DOHH2 (cell line): ENCODE measurements around the gene CGN.

Experiments
- H3F3A ChIP-seq: fragments of 200-600 bp; sonication (generic), shearing (Covaris generic); 2 replicates; pipeline ENCODE4 v1.6.0; 2016; ENCODE audit warnings: antibody characterized with exemption, mild to moderate bottlenecking; ENCODE audit not compliant: control insufficient read depth, insufficient read depth
- H3K27ac ChIP-seq: fragments of 200-600 bp; sonication (generic); 2 replicates; pipeline ENCODE4 v1.5.1; 2014; ENCODE audit warnings: low read depth, mild to moderate bottlenecking, low read length, moderate library complexity
- H3K27me3 ChIP-seq: fragments of 200-600 bp; sonication (generic); 2 replicates; pipeline ENCODE4 v1.6.1; 2014; ENCODE audit warnings: mild to moderate bottlenecking, low read length, mixed read lengths; ENCODE audit not compliant: control insufficient read depth
- H3K36me3 ChIP-seq: fragments of 200-600 bp; sonication (generic); 2 replicates; pipeline ENCODE4 v1.6.1; 2014; ENCODE audit warnings: mild to moderate bottlenecking, low read length, moderate library complexity, mixed read lengths; ENCODE audit not compliant: control insufficient read depth
- H3K4me1 ChIP-seq: fragments of 200-600 bp; sonication (generic); 2 replicates; pipeline ENCODE4 v1.6.1; 2014; ENCODE audit warnings: mild to moderate bottlenecking, low read length, mixed read lengths; ENCODE audit not compliant: control insufficient read depth
- H3K4me2 ChIP-seq: fragments of 200-600 bp; sonication (generic); 2 replicates; pipeline ENCODE4 v1.6.0; 2014; ENCODE audit warnings: mild to moderate bottlenecking, low read length, moderate library complexity
- H3K4me3 ChIP-seq: fragments of 200-600 bp; sonication (generic); 2 replicates; pipeline ENCODE4 v1.5.1; 2014; ENCODE audit warnings: mild to moderate bottlenecking, low read length, mixed read lengths
- H3K79me2 ChIP-seq: fragments of 200-600 bp; sonication (generic); 2 replicates; pipeline ENCODE4 v1.6.1; 2014; ENCODE audit warnings: mild to moderate bottlenecking, low read length, mixed read lengths; ENCODE audit not compliant: control insufficient read depth
- H3K9me2 ChIP-seq: fragments of 200-600 bp; sonication (generic); replicated peaks from 2 replicates; pipeline ENCODE4 v1.6.1; 2014; ENCODE audit warnings: mild to moderate bottlenecking, low read length, mixed read lengths; ENCODE audit not compliant: control insufficient read depth
- H3K9me3 ChIP-seq: fragments of 200-600 bp; sonication (generic); 2 replicates; pipeline ENCODE4 v1.6.1; 2014; ENCODE audit warnings: antibody characterized with exemption, low read length, mixed read lengths; ENCODE audit not compliant: control insufficient read depth, insufficient read depth
- H4K20me1 ChIP-seq: fragments of 200-600 bp; sonication (generic); 2 replicates; pipeline ENCODE4 v1.6.0; 2014; ENCODE audit warnings: low read depth, mild to moderate bottlenecking, antibody characterized with exemption, low read length, moderate library complexity; ENCODE audit not compliant: control insufficient read depth, insufficient read depth
- CTCF ChIP-seq: fragments of 200-600 bp; sonication (generic); IDR thresholded peaks from one replicate; pipeline ENCODE4 v1.5.1; 2014; ENCODE audit warnings: antibody characterized with exemption, mild to moderate bottlenecking, low read depth, low read length; ENCODE audit not compliant: poor library complexity, severe bottlenecking
- EZH2phosphoT487 ChIP-seq: fragments of 200-600 bp; sonication (generic); IDR thresholded peaks from 2 replicates; pipeline ENCODE4 v1.6.1; 2017; ENCODE audit warnings: borderline replicate concordance, mild to moderate bottlenecking, antibody characterized with exemption, low read length, moderate library complexity, mixed read lengths

Gene CGN

GRCh38 chr1:151494741-151495281, 16.4 kb upstream of the CGN start:
- Histone ChIP-seq H3K27me3 (0 out of 2 replicates have a peak, but pooled peaks cover 2% of the 10 kb centered on the region), H3K9me3 (no peaks in the 10 kb centered on the region), H4K20me1 (no peaks in the 10 kb centered on the region), H3K27ac (no peak overlapping the region), H3K9me2 (no peaks in the 10 kb centered on the region), H3K79me2 (no peaks in the 10 kb centered on the region), H3K4me2 (no peak overlapping the region), H3F3A (no peaks in the 10 kb centered on the region), H3K36me3 (no peaks in the 10 kb centered on the region), H3K4me1 (no peaks in the 10 kb centered on the region), H3K4me3 (no peak overlapping the region)
- no peak for TF ChIP-seq CTCF
- TF ChIP-seq EZH2phosphoT487: no peak

DNA sequence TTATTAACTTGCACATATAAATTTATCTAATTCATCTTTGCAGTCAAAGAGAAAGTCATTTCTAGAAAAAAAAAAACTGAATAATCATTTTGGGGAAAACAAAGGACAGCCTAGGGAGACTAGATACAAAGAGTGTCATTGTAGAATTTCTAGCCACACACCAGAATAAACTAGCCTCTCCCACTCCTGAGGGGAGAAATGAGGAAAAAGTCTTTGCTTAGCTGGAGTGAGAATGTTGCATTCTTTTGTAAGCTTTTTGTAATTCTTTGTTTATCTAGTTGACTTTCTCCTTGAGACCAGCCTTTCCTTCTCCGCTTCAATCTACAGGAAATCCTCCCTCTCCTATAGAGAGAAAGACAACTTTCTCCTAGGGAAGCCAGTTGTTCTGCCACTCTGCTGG, 15.9 kb upstream of the CGN start:
- Histone ChIP-seq H3K9me2 (no peaks in the 10 kb centered on the region), H3K79me2 (no peaks in the 10 kb centered on the region), H3K4me3 (no peak overlapping the region), H3F3A (no peaks in the 10 kb centered on the region), H3K4me1 (no peaks in the 10 kb centered on the region), H4K20me1 (no peaks in the 10 kb centered on the region), H3K36me3 (no peaks in the 10 kb centered on the region), H3K9me3 (no peaks in the 10 kb centered on the region), H3K4me2 (no peak overlapping the region), H3K27me3 (0 out of 2 replicates have a peak, but pooled peaks cover 2% of the 10 kb centered on the region), H3K27ac (no peak overlapping the region)
- no peak for TF ChIP-seq EZH2phosphoT487
- TF ChIP-seq CTCF: no peak

GRCh38 chr1:151499365-151499764, 11.8 kb upstream of the CGN start:
- Histone ChIP-seq H4K20me1 (no peaks in the 10 kb centered on the region), H3K4me1 (no peaks in the 10 kb centered on the region), H3K79me2 (no peaks in the 10 kb centered on the region), H3K9me2 (no peaks in the 10 kb centered on the region), H3K36me3 (no peaks in the 10 kb centered on the region), H3K4me2 (no peak overlapping the region), H3K27me3 (peaks cover 4% of the 10 kb centered on the region), H3F3A (no peaks in the 10 kb centered on the region), H3K9me3 (no peaks in the 10 kb centered on the region), H3K27ac (no peak overlapping the region), H3K4me3 (no peak overlapping the region)
- TF ChIP-seq EZH2phosphoT487: no peak
- TF ChIP-seq CTCF: no peak
